Measurements from ENCODE around the gene CHP2. TPM values are rescaled to one million over a fixed set of nuclear protein-coding genes. Genes with fewer than 3 reads are reported as not detected.

The CHP2 gene
- polyA plus RNA-seq (2011; rRNA removed) (not detected in 2 replicates), polyA minus RNA-seq (2011; rRNA and poly(A)+ RNA removed) (not detected in 2 replicates)

DNA sequence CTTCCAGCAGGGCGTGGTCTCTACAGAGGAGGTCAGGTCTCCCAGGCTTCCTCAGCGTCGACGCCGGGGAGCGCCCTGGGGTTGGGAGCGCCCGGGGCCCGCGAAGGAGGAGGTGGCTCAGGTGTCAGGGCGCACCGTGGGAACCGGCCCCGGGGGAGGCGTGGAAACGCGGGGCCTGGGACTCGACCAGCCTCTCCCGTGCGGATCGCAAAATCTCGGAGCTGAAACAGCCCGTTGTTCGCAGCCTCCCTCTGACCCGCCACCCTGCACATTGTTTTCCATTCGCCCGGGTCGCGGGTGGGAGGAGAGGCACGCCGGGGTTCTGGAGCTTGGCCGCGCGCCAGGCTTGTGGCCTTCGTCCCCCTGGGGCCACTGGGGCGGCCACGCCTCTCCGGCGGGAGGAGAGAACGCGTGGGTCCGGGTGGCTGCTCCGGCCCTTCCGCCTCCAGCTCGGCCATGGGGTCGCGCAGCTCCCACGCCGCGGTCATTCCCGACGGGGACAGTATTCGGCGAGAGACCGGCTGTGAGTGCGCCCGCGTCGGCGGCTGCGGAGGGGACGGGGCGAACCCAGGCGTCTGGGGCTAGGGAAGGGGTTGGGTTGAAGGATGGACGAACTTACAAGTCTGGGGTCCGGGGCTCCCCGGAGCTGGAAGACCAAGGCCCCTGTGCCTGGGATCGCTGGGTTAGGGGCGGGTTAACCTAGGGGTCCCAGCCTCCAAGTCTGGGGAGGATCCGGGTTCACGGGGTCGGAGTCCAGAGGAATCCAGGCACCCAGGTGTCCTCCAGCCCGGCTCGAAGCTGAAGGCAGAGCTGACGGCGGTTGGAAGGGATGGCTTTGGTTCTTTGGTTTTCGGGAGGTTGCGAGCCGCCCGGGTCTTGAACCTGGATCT, at the start of gene CHP2:
TSS of gene CHP2 (plus strand) at position 433 of the 890 bp plus-strand sequence. CDS start at position 457, 24 bp downstream.
- H3K4me3 ChIP-seq (ENCODE audit: low read depth, low read length): no peak within 1 kb of the TSS
- TF ChIP-seq, protein P1, sequence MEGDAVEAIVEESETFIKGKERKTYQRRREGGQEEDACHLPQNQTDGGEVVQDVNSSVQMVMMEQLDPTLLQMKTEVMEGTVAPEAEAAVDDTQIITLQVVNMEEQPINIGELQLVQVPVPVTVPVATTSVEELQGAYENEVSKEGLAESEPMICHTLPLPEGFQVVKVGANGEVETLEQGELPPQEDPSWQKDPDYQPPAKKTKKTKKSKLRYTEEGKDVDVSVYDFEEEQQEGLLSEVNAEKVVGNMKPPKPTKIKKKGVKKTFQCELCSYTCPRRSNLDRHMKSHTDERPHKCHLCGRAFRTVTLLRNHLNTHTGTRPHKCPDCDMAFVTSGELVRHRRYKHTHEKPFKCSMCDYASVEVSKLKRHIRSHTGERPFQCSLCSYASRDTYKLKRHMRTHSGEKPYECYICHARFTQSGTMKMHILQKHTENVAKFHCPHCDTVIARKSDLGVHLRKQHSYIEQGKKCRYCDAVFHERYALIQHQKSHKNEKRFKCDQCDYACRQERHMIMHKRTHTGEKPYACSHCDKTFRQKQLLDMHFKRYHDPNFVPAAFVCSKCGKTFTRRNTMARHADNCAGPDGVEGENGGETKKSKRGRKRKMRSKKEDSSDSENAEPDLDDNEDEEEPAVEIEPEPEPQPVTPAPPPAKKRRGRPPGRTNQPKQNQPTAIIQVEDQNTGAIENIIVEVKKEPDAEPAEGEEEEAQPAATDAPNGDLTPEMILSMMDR (IDR thresholded peaks at IDR 0.05; ENCODE audit: low read depth, low read length): no peak
- peaks cover 19% of the 10 kb centered on the region for H3K27me3 ChIP-seq (ENCODE audit: control insufficient read depth, insufficient read depth, low read length)
- no peaks in the 10 kb centered on the region; the same call in 1 of the 2 replicates for H3K9me3 ChIP-seq (ENCODE audit: control insufficient read depth, insufficient read depth, low read length)
- no peak for DNase-seq (ENCODE audit: low read depth, low spot score)
- ChIA-PET POLR2A (no interaction called here), CTCF (interaction anchor here (0.6 kb wide), 1 partner anchor 121 kb away, joined by 3 read pairs; no protein-coding TSS in a partner anchor)
- H3K27ac ChIP-seq (ENCODE audit: low read depth, low read length): no peak within 1 kb of the TSS

DNA sequence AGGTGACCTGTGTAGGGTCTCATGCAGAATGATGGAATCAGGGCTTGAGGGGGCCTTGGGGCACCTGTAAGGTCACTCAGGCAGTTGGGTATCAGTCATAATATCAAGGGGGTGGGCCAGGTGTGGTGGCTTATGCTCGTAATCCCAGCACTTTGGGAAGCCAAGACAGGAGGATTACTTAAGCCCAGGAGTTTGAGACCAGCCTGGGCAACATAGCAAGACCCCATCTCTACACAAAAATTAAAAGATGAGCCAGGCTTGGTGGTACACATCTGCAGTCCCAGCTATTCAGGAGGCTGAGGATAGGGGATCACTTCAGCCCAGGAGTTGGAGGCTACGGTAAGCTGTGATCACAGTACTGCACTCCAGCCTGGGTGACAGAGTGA, 49.3 kb upstream of the CHP2 start:
- Histone ChIP-seq H3K9me3 (ENCODE audit: control insufficient read depth, insufficient read depth, low read length) (peaks cover 8% of the 10 kb centered on the region; the same call in 1 of the 2 replicates), H3K27ac (ENCODE audit: low read depth, low read length) (no peak overlapping the region), H3K4me3 (ENCODE audit: low read depth, low read length) (no peak overlapping the region), H3K27me3 (ENCODE audit: control insufficient read depth, insufficient read depth, low read length) (peaks cover 2% of the 10 kb centered on the region)
- ChIA-PET POLR2A (no interaction called here), CTCF (no interaction called here)
- no peak for DNase-seq (ENCODE audit: low read depth, low spot score)
- TF ChIP-seq, protein P1 (IDR thresholded peaks at IDR 0.05; ENCODE audit: low read depth, low read length): no peak

DNA sequence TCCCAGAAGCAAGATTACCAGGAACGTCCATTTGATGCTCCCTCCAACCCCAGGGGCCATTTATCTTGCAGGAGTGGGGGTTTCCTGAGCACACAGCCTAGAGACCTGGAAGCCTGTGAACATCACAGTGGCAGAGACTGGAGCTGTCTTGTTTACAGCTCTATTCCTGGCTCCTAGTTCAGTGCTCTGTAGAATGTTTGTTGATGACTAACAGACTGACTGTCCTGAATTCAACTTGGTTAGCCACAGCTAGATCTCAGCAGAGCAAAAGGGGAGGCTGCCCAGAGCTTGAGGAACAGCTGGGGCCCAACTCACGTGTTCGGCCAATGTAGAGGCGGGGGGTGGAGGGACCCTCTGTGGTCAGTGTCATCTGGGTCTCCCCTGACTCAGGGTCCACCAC, 48.4 kb upstream of the CHP2 start:
- TF ChIP-seq, protein P1 (IDR thresholded peaks at IDR 0.05; ENCODE audit: low read depth, low read length): no peak

DNA sequence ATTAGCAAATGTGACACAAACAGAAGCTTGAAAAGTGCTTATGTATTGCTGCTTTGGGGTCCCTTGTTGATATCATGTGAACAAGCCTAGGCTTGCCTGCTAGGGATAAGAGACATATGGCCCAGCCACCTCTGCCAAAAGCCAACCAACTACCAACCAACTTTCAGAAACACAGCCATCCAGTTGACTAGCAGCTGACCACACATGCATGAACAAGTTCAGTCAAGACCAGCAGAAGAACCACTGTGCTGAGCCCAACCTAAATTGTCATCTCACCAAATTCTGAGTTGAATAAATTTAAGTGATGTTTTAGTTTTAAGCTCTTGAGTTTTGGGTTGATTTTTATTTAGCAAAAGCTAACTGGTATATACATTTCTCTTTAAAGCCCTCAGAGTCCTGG, 45.3 kb upstream of the CHP2 start:
- Histone ChIP-seq H3K9me3 (ENCODE audit: control insufficient read depth, insufficient read depth, low read length) (peaks cover 8% of the 10 kb centered on the region), H3K27ac (ENCODE audit: low read depth, low read length) (no peak overlapping the region), H3K4me3 (ENCODE audit: low read depth, low read length) (no peak overlapping the region), H3K27me3 (ENCODE audit: control insufficient read depth, insufficient read depth, low read length) (peaks cover 22% of the 10 kb centered on the region)
- no peak for DNase-seq (ENCODE audit: low read depth, low spot score)
- POLR2A ChIA-PET: no interaction called here
- TF ChIP-seq, protein P1 (IDR thresholded peaks at IDR 0.05; ENCODE audit: low read depth, low read length): no peak
- CTCF ChIA-PET: interaction anchor here (0.6 to 1.4 kb wide), 2 partner anchors 19 to 113 kb away, joined by 3 read pairs; no protein-coding TSS in a partner anchor

More for the DNA sequence above, 48.4 kb upstream of the CHP2 start:
- Histone ChIP-seq H3K4me3 (ENCODE audit: low read depth, low read length) (no peak overlapping the region), H3K27me3 (ENCODE audit: control insufficient read depth, insufficient read depth, low read length) (peaks cover 7% of the 10 kb centered on the region), H3K9me3 (ENCODE audit: control insufficient read depth, insufficient read depth, low read length) (peaks cover 8% of the 10 kb centered on the region; the same call in 1 of the 2 replicates), H3K27ac (ENCODE audit: low read depth, low read length) (no peak overlapping the region)
- no peak for DNase-seq (ENCODE audit: low read depth, low spot score)
- CTCF ChIA-PET: no interaction called here
- POLR2A ChIA-PET: no interaction called here

DNA sequence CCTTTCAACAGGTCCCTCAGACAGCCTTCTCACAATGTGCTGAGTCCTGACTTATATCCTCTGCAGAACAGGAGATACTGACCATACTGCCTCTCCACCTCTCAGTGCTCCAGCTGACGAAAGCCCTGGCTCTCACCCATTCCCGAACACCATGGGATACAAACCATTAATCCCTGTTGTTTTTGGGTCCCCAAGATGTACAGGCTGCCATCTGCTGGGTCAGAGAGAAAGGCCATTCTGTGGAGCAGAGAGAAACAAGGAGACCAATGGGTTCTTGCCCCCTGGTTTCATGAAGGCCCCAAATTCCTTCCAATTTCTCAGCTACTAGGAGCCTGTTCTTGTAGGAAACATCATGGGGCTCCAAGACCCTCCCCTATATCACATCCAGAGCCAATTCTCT, 44.8 kb upstream of the CHP2 start:
- DNase-seq (ENCODE audit: low read depth, low spot score): no peak
- ChIA-PET POLR2A (no interaction called here), CTCF (interaction anchor here (0.6 to 1.4 kb wide), 2 partner anchors 18 to 113 kb away, joined by 3 read pairs; no protein-coding TSS in a partner anchor)
- Histone ChIP-seq H3K27ac (ENCODE audit: low read depth, low read length) (no peak overlapping the region), H3K4me3 (ENCODE audit: low read depth, low read length) (no peak overlapping the region), H3K27me3 (ENCODE audit: control insufficient read depth, insufficient read depth, low read length) (peaks cover 26% of the 10 kb centered on the region), H3K9me3 (ENCODE audit: control insufficient read depth, insufficient read depth, low read length) (peaks cover 8% of the 10 kb centered on the region)
- TF ChIP-seq, protein P1 (IDR thresholded peaks at IDR 0.05; ENCODE audit: low read depth, low read length): no peak

Data from AG04450 (cell line).